K562 (cell line): ENCODE measurements around the gene RELA. TPM values are rescaled to one million over a fixed set of nuclear protein-coding genes. Genes with fewer than 3 reads are reported as not detected.

Experiments used
- CAMTA2 ChIP-seq: fragments of 250-450 bp; sonication (Bioruptor Pico); conservative IDR thresholded peaks from 2 replicates; pipeline ENCODE4 v1.5.1; 2022
- CEBPZ ChIP-seq: fragments of 150-350 bp; IDR thresholded peaks from 2 replicates; pipeline ENCODE4 v1.6.1; 2014; ENCODE audit warnings: low read depth, mild to moderate bottlenecking, low read length, borderline replicate concordance
- ELK3 ChIP-seq: fragments of 450-650 bp; formaldehyde crosslinking; IDR thresholded peaks from 2 replicates; pipeline ENCODE4 v1.4.0; 2020; ENCODE audit warnings: mild to moderate bottlenecking
- NCOR1 ChIP-seq: fragments of 450-650 bp; IDR thresholded peaks from 2 replicates; pipeline ENCODE4 v1.6.1; 2016; ENCODE audit warnings: mild to moderate bottlenecking, moderate library complexity
- NFRKB ChIP-seq: fragments of 450-650 bp; IDR thresholded peaks from 2 replicates; pipeline ENCODE4 v1.6.1; 2016; ENCODE audit warnings: low read depth
- SIX5 ChIP-seq, 2 experiments: IDR thresholded peaks; 2 replicates each; pipeline ENCODE4 v1.6.1; 2011; ENCODE audit warnings: low read length in 2 of 2, borderline replicate concordance in 1 of 2, low read depth in 1 of 2, mild to moderate bottlenecking in 1 of 2, moderate library complexity in 1 of 2; ENCODE audit not compliant: insufficient read depth in 1 of 2
- TBP ChIP-seq: optimal IDR thresholded peaks from 2 replicates; pipeline ENCODE3; 2011; ENCODE audit warnings: low read depth, low read length, improper control_type of control experiment
- TEAD1 ChIP-seq, 2 experiments: fragments of 450-650 bp in 1 of 2; sonication (generic) in 1 of 2; formaldehyde crosslinking; IDR thresholded peaks; 2 replicates each; pipeline versions ENCODE4 v1.4.0 to v1.8.0; 2020 to 2022; ENCODE audit warnings: mild to moderate bottlenecking in 2 of 2, missing genetic modification reagents in 1 of 2
- TFAP4 ChIP-seq: sonication (generic); formaldehyde crosslinking; IDR thresholded peaks from 2 replicates; pipeline ENCODE4 v1.8.0; 2022; ENCODE audit warnings: missing genetic modification reagents, mild to moderate bottlenecking, moderate library complexity, borderline replicate concordance
- ZNF175 ChIP-seq: fragments of 200-800 bp; sonication (Bioruptor generic); IDR thresholded peaks from 2 replicates; pipeline ENCODE4 v1.6.1; 2016; ENCODE audit warnings: low read depth, mild to moderate bottlenecking, missing genetic modification characterization, missing compliant biosample characterization
- polyA plus RNA-seq, 8 experiments: library from polyadenylated mRNA; depleted of rRNA in 4 of 8; stranded (reverse) in 5 of 8; unstranded in 3 of 8; fragments of >200 nt; fragmentation: Nextera tagmentation in 2 of 8; fragmentation: Illumina TruSeq in 1 of 8; extraction: Ambion mirVana in 2 of 8; extraction: Trizol in 1 of 8; gene quantifications; 2 replicates each; pipeline versions ENCODE4 v1.2.1 to v1.2.3, GENCODE V29; 2011 to 2014; ENCODE audit warnings: inconsistent platforms in 1 of 8, missing spikeins in 1 of 8
- total RNA-seq, 7 experiments: library from RNA; depleted of rRNA in 6 of 7; stranded (reverse); fragments of >200 nt in 6 of 7; fragmentation: Illumina TruSeq in 2 of 7; extraction: Trizol in 2 of 7; gene quantifications; 2 replicates each; pipeline versions ENCODE4 v1.2.1 to v1.2.3, GENCODE V29; 2011 to 2021; ENCODE audit warnings: low replicate concordance in 1 of 7
- TF ChIP-seq, protein P1 (sequence below): fragments of 450-650 bp; IDR thresholded peaks from 2 replicates; pipeline ENCODE4 v1.6.1; 2016; ENCODE audit warnings: low read depth

Gene RELA
- total and polyA plus RNA-seq, 9 of the 15 experiments (the other 6 are each of a cell fraction or from before 2014, with no cell fraction given): 6.0 to 67.4 (median 20.6) TPM

DNA sequence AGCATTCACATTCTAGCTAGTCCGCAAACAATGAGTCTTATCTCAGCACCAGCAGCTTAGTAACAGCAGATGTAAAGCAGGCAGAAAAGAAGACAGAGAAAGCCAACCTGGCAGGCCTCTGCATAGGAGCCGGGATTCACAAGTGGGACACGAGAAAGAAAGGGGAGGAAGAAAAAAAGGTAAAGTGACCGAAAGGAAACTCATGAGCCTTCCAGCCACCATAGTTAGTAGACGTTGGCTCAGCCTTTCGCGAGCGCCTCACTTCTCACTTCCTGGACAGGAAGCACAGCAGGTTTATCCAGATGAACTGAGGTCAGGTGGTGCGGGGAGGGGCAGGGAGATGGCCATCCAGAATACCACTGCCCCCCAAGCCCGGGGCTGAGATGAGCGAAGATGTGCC is 29.7 kb upstream of the RELA start (continued):
- TF ChIP-seq TFAP4 (peak; percentile 43; the same call in 1 of the 2 replicates), TBP (peak; percentile 22), NCOR1 (no peak), ELK3 (CRISPR knock-in tag) (no peak), SIX5 (IDR thresholded peaks at IDR 0.05; ENCODE audit: borderline replicate concordance in 1 of 2, insufficient read depth in 1 of 2, low read depth in 1 of 2, low read length in 2 of 2) (no peak), CEBPZ (no peak), CAMTA2 (CRISPR knock-in tag) (no peak), TEAD1 (CRISPR knock-in tag; IDR thresholded peaks at IDR 0.05) (no peak), ZNF175 (peak; percentile 72; the same call in 1 of the 2 replicates), NFRKB (peak; percentile 48; the same call in 1 of the 2 replicates)
- TF ChIP-seq, protein P1, sequence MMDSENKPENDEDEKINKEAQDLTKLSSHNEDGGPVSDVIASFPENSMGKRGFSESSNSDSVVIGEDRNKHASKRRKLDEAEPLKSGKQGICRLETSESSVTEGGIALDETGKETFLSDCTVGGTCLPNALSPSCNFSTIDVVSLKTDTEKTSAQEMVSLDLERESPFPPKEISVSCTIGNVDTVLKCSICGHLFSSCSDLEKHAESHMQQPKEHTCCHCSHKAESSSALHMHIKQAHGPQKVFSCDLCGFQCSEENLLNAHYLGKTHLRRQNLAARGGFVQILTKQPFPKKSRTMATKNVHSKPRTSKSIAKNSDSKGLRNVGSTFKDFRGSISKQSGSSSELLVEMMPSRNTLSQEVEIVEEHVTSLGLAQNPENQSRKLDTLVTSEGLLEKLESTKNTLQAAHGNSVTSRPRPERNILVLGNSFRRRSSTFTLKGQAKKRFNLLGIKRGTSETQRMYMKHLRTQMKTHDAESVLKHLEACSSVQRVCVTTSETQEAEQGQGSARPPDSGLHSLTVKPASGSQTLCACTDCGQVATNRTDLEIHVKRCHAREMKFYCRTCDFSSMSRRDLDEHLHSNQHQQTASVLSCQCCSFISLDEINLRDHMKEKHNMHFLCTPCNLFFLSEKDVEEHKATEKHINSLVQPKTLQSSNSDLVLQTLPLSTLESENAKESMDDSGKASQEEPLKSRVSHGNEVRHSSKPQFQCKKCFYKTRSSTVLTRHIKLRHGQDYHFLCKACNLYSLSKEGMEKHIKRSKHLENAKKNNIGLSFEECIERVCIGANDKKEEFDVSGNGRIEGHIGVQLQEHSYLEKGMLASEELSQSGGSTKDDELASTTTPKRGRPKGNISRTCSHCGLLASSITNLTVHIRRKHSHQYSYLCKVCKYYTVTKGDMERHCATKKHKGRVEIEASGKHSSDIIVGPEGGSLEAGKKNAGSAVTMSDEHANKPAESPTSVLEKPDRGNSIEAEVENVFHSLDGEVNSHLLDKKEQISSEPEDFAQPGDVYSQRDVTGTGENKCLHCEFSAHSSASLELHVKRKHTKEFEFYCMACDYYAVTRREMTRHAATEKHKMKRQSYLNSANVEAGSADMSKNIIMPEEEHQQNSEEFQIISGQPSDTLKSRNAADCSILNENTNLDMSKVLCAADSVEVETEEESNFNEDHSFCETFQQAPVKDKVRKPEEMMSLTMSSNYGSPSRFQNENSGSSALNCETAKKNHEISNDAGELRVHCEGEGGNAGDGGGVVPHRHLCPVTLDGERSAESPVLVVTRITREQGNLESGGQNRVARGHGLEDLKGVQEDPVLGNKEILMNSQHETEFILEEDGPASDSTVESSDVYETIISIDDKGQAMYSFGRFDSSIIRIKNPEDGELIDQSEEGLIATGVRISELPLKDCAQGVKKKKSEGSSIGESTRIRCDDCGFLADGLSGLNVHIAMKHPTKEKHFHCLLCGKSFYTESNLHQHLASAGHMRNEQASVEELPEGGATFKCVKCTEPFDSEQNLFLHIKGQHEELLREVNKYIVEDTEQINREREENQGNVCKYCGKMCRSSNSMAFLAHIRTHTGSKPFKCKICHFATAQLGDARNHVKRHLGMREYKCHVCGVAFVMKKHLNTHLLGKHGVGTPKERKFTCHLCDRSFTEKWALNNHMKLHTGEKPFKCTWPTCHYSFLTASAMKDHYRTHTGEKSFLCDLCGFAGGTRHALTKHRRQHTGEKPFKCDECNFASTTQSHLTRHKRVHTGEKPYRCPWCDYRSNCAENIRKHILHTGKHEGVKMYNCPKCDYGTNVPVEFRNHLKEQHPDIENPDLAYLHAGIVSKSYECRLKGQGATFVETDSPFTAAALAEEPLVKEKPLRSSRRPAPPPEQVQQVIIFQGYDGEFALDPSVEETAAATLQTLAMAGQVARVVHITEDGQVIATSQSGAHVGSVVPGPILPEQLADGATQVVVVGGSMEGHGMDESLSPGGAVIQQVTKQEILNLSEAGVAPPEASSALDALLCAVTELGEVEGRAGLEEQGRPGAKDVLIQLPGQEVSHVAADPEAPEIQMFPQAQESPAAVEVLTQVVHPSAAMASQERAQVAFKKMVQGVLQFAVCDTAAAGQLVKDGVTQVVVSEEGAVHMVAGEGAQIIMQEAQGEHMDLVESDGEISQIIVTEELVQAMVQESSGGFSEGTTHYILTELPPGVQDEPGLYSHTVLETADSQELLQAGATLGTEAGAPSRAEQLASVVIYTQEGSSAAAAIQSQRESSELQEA: peak; percentile 78
